ENCODE measurements around the gene SF3B3.

SF3B3 gene

DNA sequence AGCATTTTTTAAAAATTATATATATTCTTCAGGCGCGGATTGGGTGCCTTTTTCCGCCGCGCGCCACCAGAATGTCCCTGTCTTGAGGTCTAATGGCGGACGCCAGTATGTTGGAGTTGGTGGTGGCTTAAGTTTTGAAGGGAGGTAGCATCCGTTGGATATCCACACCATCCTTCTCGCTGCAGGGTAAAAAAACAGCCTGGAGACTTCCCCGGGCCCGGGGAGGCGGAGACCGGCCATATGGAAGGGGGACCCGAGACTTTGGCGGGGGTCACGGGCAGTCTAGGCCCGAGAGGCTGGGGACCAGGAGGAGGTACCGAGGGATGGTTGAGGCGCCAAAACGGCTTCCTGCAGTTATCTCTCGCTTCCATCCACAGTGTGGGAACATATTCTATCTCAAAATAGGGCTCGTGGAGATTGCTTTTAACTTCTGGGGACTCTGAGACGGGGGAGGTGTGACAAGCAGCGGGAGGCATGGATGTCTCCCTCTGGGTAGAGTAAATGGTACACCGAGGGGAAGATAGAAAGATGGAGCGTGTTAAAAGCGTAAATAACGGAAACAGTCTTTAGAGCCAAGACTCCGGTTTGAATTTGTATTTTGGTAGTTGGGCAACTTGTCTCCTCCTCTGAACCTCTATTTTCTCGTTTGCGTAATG, at the start of gene SF3B3:
Gene SF3B3 (plus strand): TSS at position 74 of the 656 bp plus-strand sequence. CDS start 2,841 bp downstream, outside the sequence.
- peak; percentile 44 for DNase-seq (ENCODE audit: low read depth)

DNA sequence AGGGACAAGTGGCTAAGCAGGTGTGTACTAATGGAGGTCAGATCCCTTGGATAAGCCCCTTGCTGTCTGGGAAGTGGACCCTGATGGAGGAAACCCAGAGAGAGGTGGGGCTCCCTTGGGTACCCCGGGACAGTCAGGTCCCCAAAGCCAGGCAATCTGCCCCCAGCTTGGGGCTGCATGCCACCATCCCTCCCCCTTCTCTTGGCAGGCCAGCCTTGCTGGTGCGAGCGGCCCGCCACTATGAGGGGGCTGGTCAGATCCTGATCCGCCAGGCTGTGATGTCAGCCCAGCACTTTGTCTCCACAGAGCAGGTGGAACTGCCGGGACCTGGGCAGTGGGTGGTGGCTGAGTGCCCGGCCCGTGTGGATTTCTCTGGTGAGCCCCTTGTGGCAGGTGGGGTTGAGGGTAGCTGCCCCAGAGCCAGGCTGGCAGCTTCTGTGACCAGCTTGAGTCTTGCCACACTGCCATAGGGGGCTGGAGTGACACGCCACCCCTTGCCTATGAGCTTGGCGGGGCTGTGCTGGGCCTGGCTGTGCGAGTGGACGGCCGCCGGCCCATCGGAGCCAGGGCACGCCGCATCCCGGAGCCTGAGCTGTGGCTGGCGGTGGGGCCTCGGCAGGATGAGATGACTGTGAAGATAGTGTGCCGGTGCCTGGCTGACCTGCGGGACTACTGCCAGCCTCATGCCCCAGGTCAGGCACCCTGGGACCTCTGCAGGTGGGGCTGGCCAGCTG, 49.1 kb upstream of the SF3B3 start:
- no peak for DNase-seq (ENCODE audit: low read depth)

DNA sequence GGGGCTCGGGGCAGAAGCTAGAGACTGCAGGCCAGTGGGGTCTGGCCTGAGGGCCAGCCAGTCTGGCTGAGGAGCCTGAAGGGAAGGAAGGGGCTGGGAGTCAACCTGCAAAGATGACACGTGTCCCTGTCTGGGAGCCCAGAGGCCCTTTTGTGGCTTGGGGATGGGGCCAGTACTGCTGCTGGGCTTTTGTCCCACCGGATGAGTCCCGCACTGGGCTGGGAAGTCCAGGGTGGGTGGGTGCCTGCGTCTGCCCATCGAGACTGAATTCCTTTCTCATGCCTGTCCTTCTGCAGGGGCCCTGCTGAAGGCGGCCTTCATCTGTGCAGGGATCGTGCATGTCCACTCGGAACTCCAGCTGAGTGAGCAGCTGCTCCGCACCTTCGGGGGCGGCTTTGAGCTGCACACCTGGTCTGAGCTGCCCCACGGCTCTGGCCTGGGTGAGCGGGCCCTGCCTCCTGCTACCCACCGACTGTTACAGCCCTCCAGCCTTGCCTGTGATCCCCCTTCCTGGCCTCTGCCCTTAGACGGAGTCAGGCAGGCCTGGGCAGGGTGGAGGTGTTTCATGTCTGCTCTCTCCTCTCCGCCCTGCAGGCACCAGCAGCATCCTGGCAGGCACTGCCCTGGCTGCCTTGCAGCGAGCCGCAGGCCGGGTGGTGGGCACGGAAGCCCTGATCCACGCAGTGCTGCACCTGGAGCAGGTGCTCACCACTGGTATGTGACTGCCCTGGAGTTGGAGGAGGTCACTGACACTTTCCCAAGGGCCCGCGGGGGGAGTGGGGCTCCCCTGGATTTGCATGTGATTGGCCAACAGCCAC, 48.4 kb upstream of the SF3B3 start:
- no peak for DNase-seq (ENCODE audit: low read depth)

DNA sequence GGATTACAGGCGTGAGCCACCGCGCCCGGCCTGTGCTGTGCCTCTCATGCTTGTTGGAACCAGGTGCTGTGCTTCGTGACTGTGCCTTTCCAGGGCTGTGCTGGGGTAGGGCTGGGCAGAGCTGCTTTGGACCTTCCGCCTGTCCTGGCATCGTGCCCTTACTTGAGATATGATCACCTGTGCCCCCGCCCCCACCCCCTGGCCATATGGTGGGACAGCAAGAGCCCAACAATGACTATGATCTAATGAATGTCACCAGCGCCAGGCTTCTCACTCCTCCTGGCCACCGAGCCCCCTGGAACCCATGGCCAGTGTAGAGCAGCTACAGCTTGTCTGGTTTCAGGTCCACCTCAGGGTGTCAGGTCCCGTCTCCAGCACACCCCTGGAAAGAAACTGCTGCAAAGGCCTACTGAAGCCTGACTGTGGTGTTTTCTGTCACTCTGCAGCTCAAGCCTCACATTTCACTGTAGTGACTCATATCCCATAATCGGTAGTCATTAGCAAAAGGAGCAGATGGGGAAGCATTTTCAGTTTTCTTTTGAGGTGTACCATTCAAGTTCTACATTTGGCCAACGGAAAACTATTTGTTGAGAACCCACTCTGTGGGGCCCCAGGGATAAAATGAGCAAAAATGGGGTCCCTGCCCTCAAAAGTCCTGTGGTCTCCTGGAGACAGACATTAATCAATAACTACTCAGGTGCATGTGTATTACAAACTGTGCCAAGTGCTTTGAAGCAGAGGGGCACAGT, 47.2 kb upstream of the SF3B3 start:
- no peak for DNase-seq (ENCODE audit: low read depth)

DNA sequence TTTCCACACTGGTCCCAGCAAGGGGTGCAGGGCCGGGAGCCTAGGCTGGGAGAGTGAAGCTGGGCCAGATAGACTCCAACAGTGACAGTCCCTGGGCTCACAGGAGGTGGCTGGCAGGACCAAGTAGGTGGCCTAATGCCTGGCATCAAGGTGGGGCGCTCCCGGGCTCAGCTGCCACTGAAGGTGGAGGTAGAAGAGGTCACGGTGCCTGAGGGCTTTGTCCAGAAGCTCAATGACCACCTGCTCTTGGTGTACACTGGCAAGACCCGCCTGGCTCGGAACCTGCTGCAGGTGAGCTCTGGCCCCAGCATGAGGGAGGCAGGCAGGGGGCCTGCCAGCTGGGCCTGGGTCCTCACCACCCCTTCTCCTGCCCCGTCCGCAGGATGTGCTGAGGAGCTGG, 45.4 kb upstream of the SF3B3 start:
- no peak for DNase-seq (ENCODE audit: low read depth)

DNA sequence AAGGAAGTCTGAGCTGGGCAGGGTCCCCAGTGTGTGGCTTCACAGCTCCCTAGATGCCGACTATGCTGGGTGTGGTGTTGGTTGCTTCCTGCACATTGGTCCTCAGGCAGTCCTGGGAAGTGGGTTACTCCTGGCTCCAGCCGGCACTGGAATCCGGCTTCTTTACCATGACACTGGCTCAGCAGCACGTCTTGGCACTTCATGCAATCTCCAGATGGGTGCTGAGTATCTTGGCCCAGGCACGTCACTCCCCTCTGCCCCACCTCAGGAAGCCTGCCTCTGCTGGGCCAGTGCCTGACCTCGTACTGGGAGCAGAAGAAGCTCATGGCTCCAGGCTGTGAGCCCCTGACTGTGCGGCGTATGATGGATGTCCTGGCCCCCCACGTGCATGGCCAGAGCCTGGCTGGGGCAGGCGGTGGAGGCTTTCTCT, 44.7 kb upstream of the SF3B3 start:
- no peak for DNase-seq (ENCODE audit: low read depth)

DNA sequence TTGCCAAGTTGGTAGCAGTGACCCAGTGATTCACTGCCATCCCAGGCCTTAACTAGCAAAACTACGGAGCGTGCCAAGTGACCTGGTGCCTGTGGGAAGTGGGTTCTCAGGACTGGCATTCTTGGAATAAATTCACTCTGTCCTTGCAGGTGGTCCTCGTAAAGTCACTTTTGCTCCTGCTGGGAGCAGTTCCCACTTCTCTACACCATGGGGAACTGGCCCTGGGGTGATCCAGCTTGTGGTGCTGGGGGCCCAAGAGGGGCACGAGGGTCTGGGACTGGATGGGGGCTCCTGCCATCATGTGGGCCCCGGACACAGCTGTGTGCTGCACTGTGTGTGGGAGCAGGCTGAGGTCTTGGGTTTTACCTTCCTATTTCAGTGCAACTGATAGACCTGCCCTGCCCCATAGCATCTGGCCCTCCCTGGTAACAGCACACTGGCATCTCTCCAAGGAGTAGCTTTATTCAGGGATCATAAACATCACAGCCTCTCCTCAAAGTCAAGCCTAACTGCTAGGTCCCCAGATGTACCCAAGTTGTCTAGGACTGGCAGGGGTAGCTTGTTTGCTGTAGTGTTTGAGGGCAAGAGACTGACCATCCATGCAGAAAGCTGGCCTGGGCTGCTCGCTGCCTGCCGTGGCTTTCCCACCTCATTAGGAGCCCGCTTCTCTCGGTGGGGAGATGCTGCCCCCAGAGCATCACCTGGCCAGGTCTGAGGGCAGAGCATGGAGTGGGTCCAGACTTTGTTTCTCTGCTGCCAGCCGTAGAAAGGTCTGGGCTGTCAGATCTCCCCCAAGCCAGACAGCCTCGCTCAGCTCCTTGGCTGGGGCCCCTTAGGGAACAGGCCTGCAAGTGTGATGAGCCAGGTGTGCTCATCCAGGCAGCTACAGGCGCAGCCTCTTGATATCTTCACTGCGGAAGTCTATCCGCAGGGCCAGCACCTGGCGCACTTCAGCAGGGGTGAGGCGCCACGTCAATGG, 43.2 kb upstream of the SF3B3 start:
- DNase-seq (ENCODE audit: low read depth), result no peak

DNA sequence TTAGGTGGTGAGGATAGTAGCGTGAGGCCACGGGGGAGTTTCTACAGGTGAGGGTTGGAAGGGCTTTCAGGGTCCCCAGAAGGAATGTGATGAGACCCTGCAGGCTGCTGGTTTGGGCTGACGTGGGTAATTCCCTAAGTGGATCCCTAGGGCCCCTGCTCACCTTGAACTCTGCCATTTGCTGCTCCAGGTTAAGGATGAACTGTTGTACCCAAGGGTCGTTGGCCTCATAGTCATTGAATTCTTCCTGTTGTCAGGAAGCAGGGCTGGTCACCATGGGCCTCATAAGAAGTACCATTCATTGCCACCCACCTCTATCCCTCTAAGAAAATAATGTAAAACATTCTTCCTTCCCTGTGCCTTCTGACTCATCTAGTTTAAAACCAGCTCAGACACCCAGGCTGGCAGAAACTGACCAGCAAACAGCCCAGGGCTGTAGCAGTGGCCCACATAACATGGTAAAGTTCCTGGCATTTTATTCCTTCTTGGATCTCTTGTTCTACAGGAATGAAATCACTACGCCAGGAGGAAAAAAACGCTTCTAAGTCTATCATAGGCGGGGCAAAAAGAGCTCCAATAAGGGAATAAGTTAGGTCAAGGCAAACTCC, 41.6 kb upstream of the SF3B3 start:
- no peak for DNase-seq (ENCODE audit: low read depth)

DNA sequence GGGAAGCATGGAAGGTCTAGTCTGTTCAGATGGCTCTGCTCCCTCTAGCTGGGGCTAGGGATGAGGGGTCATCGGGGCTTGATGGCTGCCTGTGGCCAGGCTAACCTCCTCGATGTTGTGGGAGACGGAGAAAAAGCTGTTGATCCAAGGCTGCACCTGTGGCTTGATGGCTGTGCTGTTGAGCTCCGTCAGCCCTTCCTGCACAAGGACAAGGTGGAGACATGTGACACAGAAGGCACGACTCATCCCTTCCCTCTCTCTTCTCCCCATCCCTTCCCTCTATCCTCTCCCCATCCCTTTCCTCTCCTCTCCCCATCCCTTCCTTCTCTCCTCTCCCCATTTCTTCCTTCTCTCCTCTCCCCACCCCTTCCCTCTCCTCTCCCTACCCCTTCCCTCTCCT, 41.0 kb upstream of the SF3B3 start:
- DNase-seq (ENCODE audit: low read depth), result no peak

DNA sequence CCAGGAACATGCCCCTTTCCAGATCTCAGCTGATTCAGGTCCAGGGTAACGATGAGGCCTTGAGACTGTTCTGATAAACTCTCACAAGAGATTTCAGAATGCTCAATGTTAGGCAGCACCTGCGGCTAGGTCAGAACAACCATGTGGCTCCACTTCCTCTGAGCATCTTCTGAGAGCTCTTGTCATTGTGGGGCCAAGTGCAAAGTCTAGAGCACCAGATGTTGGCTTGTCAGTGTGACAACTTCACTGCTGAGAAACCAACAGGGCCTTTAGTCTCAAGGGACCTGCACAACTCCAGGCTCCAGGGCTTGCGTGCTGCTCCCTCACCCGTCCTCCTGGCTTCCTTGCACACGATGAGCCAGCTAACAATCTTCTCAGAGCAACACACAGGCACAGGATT, 40.2 kb upstream of the SF3B3 start:
- no peak for DNase-seq (ENCODE audit: low read depth)

DNA sequence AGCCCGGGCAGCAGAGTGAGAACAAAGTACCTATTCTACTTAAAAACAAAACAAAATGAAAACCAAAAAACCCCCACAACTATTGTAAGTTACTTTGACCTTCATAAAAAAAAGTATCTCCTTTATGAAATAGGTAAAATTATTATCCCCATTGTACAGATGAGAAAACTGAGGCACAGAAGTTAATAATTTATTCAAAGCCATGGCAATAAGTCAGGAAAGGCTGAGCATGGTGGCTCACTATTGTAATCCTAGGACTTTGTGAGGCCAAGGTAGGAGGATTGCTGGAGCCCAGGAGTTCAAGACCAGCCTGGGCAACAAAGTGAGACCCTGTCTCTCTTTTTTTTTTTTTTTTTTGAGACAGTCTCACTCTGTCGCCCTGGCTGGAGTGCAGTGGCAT, 38.7 kb upstream of the SF3B3 start:
- no peak for DNase-seq (ENCODE audit: low read depth)

DNA sequence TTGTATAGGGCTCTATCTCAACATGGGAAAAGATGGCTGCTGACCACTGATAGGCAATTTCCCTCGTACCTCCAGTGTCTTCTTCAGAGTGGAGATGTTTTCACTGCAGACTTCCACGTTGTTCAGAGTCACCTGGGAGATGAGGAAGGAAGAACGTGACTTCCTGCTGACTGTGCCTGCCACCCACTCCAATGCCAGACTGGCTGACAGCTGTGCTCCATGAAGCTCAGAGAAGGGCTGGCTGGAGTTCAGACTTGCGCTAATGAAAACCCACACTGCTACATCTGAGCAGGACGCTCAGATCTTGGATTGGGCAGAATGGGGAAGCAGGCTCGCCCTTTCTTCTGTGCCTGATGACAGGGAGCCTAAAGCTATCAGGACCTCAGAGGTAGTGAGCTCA, 33.4 kb upstream of the SF3B3 start:
- DNase-seq (ENCODE audit: low read depth), result no peak

DNA sequence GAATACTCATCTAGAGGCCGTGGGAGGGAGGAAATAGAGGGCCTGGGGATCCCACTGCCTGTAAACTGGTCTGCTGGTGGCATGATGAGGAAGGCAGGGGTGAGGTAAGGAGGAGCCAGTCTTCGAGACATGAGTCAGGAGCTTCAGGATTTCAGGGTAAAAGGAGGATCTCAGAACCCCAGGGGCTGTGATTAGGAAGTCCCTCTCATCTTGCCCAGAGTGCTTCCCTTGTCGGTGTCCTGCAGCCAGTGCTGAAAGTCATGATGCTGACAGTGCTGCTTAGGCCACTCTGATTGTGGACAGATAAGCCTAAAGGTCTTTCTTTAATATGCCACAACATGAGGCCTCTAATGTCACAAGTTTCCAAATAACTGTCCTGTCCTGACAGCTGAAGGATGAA, 29.8 kb upstream of the SF3B3 start:
- no peak for DNase-seq (ENCODE audit: low read depth)

DNA sequence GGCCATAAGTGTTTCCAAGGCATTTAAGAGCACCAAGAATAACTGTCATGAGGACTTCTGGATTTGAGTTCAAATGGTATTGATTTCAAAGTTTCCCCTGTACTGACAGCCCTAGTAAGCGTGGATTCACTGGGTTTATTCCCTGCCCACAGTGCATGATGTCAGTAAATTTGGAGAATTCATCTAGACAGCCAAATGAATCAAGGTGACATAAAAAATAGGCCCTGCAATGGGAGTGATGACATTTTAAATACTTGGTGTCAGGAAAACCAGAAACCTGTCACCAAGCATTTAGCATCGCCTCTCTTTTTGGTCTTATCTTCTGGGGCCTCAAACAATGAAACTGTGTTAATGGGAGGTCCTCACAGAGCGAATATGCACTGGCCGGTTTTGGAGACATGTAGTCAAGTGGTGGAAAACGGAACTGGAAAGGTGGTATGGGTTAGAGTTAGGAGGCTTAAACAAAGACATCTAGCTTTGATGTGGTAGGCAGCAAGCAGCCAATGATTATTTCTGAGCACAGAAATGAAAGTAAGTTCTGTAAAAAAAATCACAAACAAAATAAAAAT, 29.3 kb upstream of the SF3B3 start:
- DNase-seq (ENCODE audit: low read depth), result no peak

DNA sequence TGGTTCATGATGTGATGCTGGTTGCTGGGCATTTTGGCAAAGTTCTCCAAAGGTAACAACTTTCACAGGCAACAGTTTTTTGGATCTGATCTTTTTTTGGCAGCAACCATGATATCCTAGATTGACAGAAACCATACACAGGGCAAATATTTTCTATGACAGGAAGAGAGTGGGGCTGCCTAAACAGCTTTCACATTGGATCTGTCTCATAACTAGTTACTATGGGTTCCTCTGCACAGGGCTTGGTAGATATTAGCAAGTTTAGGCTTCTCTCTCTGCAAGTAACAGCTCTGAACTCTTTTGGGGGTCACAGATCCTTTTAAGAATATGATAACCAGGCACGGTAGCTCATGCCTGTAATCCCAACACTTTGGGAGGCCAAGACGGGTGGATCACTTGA, 28.8 kb upstream of the SF3B3 start:
- no peak for DNase-seq (ENCODE audit: low read depth)

DNA sequence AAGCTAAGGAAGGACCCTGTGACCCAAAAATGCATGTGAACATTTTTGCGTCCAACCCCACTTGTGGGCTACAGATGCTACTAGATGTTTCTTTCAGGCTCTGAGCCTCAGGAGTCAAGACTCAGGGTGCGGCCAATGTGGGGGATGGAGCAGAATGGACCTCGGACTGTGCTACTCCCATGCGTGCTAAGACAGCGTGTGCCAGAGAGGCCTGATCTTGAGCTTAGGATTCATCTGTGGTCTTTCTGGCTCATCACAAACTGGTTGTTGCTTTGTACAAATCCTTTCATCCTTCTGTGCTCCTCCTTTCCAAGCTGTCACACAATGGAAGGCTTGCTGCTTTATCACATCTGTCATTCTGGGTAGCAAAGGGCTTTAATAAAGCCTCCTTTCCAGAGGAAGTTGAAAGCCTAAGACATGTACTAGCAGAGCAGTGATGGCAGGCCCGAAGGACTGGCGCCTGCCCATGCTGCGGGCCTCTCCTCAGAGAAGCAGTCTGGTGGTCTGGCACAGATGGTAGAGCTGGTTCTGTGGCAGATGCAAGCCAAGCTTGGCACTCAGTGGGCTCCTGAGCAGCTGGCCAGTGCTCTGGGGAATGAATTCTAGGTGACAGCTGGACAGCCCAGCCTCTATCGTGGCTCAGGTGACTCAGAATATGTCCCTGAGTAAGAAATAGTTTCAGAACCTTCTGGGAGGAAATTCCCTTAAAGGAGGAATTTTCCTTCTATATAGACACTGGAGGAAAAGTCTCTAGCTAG, 28.0 kb upstream of the SF3B3 start:
- no peak for DNase-seq (ENCODE audit: low read depth)

DNA sequence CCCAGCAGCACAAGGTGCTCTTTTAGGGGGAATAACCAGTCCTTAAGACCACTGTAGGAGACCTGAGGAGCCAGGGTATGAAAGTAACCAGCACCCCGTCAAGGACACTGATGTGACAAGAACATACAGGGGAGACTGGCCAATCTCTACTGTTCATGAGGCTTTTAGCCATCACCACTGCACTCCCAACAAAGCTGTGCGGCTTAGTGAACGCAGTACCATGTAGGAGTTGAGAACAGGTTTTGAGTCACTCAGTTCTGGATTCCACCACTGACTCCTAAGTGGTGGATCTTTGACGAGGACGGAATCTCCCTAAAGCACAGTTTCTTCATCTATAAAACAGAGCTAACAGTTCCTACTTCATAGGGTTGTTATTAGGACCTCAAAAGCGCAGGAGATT, 27.1 kb upstream of the SF3B3 start:
- no peak for DNase-seq (ENCODE audit: low read depth)

DNA sequence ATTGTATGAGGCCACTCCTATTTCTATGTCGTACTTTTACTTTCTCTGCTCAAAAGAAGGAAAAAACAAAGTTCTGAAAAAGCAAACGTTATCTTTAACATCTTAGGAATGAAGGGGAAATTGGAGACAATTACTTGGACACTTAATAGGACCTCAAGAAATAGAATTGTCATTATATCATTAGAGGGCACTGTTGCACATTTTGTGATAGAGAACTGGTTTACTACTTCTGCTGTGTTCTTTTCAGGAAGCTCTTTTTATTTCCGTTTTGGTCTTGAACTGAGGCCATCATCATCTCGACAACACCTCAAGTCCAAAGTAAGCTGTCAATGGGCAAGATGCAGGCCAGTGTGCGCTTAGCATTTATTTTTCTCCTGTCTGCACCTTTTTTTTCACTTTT, 14.9 kb upstream of the SF3B3 start:
- DNase-seq (ENCODE audit: low read depth), result no peak

DNA sequence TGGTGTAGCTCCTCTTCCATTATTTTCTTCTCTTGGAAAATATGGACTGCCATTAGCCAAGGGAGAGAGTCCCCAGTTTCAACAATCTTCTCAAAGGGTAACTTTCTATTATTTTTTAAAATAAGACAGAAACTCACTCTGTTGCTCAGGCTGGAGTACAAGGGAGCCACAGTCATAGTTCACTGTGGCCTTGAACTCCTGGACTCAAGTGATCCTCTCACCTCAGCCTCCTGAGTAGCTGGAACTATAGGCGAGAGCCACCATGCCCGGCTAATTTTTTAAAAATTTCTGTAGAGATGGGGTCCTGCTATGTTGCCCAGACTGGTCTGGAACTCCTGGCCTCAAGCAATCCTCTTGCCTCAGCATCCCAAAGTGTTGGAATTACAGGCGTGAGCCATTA, 13.4 kb upstream of the SF3B3 start:
- DNase-seq (ENCODE audit: low read depth), result no peak

DNA sequence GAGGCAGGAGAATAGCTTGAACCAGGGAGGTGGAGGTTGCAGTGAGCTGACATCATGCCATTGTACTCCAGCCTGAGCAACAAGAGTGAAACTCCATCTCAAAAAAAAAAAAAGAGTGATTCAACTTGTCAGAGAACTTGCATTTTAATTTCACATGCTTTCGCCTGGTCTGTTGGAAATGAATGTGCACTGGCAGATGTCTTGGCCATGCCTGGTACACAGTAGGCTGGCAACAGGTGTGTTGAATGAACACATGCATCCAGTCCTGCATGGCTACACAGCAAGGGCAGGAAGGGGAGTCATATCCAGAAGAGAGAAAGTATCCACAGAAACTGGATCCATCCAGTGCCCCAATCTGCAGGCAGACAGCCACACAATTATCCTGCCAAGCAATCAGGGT, 11.8 kb upstream of the SF3B3 start:
- no peak for DNase-seq (ENCODE audit: low read depth)

Data from stimulated activated CD8-positive, alpha-beta memory T cell treated with anti-CD3 and anti-CD28 coated beads, Interleukin-15, amount 100 ng/mL, for 1 hour (primary cell).